Forelimb muscle (tissue), 1 donor: ENCODE data around the gene FAM32A. TPM values are rescaled to one million over a fixed set of nuclear protein-coding genes. Genes with fewer than 3 reads are reported as not detected.

ENCODE experiments used
- DNase-seq: peaks from one replicate; pipeline ENCODE4 v3.0.0-alpha.2; 2013; ENCODE audit warnings: low read depth
- polyA plus RNA-seq: library from polyadenylated mRNA; unstranded; fragments of 120-200 nt; gene quantifications from one replicate; pipeline ENCODE4 v1.2.1, GENCODE V29; 2013; ENCODE audit not compliant: insufficient read length

FAM32A gene
- polyA plus RNA-seq = 63.2 TPM

- peak; percentile 97 for DNase-seq
Observed at GRCh38 chr19:16185123-16185767, at the start of gene FAM32A. Gene FAM32A, plus strand, starts transcription at chr19:16185410. Its CDS starts 33 bp downstream, at chr19:16185443.

DNA sequence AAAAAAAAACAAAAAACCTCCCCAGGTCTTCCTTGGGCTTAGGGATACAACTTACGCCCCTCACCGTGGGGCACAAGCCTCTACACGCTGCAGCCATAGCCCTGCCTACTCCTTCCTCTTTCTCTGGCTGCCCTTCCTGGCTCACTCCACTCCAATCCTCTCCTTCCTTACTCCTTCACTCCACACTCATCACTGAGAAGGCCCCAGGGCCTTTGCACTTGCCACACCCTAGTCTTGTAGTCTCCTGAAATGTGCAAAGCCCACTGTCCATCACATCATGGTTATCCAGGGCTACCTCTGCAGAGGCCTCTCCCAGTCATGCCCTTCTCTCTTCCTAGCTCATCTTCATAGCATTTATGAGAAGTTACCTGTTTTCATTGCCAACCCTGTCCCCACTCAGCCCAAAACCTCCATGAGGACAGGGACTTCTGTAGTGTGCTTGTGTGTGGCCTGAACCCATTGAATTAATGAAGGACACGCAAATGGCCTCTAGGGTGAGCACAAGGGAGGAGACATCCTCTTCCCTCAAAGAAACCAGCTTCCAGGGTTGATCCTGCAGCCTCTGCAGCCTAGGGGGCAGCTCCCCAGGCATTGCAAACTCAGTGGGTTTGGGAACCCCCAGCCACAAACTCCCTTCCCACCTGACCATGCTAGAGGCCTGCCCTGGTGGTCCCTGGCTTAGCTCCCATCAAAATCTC, 49.6 kb upstream of the FAM32A start:
- DNase-seq = no peak

DNA sequence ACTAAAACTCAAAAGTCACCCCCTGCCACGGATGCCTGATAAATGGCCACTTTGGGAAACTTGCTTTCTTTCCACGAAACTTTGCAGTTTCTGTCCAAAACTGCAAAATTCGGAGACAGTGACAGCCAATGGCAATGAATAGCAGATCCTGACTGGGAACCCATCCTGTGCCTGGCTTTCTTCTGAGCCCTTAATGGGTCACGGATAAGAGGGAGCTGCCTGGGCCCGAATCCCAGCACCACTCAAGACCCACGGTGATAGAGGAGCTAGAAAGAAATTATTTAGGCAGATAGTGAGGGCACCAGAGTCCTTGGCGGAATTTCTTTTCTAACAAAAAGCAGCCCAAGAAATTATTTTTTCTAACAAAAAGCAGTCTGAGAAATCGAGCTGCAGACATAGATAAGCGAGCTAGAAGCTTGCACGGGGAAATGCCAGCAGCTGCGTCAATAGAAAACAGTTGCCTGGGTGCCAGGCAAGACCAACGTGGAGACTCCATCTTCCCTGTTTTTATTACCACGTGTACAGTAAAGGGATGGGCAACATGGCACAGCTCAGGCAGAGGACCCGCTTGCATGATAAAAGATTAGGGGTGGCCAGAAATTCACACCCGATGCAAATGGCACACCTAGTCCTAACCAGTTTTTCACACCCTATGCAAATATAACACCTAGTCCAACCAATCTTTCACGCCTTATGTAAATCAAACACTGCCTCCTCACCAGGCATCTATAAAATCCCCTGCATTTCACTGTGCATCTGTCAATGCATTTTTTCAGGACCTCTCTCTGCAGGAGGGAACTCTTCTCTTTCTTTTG, 48.8 kb upstream of the FAM32A start:
- no peak for DNase-seq

DNA sequence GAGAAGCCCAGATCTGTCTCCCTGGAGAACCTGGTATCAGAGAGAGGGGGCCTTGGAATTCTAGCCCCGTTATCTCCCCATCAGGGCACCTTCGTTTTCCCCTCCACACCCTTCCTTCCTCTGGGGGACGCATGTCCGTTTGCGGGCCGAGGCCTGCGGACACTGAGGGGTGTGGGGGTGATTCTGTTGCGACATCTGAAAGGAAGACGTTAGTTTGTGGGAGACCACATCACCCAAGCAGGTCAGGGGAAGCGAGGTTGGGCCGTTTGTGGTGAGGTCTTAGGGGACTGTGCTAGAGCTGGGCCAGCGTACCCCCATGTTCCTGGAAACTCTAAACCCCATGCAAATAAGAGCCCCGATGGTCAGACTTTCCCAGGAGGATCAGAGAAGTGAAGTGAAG, 45.5 kb upstream of the FAM32A start:
- no peak for DNase-seq

- no peak for DNase-seq
Observed at GRCh38 chr19:16141043-16141442, 44.2 kb upstream of the FAM32A start.

DNA sequence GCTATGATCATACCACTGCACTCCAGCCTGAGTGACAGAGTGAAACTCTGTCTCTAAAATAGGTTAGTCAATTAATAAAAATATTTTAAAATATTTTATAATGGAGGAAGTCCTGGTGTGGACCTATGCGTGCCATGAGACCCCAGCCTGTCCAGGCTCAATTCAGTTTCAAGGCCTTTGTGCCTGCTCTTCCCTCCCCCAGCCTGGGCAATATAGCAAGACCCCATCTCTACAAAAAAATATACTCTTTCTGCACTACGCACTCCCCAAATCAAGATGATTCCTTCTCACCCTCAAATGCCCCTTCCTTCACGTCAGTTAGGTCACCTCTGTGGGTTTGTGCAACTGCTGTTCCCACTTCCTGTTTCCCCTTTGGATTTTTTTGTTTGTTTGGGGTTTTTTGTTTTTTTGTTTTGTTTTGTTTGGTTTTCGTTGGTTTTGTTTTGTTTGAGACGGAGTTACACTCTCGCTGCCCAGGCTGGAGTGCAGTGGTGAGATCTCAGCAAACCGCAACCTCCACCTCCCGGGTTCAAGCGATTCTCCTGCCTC, 43.1 kb upstream of the FAM32A start:
- DNase-seq = no peak

DNA sequence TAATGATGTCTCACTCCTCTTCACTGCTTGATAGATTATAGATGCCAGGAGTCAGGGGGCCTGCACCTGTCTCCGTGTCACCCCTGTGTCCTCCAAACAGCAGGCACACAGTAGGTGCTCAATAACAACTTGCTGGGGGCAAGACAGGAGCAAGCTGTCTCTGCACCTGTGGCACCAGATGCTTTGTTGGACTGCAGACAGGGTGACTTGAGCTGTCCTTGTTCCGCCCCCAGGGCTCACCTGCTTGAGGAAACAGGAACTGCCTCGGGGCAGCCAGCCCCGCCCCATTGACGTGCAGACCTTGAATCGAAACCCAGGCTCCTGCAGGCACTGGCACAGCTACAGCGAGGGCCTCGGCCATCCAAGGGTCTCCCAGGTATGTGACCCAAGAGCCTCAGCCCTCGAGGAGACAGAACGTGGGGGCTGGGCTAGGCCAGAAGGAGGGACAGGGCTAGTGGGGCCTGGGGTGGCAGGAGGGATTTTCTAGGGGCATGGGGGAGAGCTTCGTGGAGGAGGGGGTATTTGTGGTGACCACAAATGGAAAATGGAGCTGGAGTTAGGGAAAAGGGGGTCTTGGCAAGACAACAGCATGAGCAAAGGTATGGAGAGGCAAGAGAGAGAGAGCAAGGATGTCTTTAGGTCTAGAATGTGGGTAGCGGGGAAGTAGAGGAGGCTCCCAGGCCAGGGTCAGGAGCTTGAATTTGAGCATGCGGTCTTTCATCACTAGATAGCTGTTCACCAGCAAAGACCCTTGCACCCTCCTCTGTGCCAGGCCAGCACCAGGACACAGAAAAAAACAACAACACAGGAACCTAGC, 41.6 kb upstream of the FAM32A start, which contains the start of gene HSH2D:
TSS of gene HSH2D (plus strand) at position 287 of the 817 bp plus-strand sequence. CDS start 5,066 bp downstream, outside the sequence.
- DNase-seq = no peak

GRCh38 chr19:16144216-16144581, 41.0 kb upstream of the FAM32A start:
- DNase-seq = no peak

GRCh38 chr19:16146112-16146511, 39.1 kb upstream of the FAM32A start:
- no peak for DNase-seq

DNA sequence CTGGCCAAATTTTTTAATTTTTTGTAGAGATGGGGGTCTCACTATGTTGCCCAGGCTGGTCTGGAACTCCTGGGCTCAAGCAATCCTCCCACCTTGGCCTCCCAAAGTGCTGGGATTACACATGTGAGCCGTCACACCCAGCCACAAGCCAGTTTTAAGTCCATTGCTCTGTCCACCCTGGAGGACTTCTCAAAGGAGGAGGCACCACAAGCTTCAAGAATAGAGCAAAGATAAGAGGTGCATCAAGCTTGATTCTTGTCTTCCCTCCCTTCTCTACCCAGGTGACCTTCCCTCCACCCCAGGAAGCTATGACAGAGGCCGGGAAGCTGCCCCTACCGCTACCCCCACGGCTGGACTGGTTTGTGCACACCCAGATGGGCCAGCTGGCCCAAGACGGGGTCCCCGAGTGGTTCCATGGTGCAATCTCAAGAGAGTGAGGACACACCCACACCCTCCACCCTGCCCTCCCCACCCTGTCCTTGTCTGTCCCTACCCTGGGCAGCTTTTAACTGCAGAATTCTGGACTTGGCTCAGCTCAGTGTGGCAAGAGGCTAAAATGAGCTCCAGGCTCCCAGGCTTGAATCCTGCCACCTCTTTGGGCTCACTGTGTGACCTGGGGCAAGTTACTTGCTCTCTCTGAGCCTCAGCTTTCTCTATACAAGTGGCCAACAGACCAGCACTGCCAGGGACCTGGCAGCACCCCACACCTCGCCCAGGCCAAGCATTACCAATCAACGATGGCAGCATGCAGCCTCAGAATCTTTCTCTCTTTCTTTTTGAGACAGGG, 36.6 kb upstream of the FAM32A start:
- no peak for DNase-seq

- no peak for DNase-seq
Observed at GRCh38 chr19:16153582-16154336, 31.5 kb upstream of the FAM32A start.

GRCh38 chr19:16154557-16154956, 30.7 kb upstream of the FAM32A start:
- no peak for DNase-seq

GRCh38 chr19:16155128-16155527, 30.1 kb upstream of the FAM32A start:
- no peak for DNase-seq

GRCh38 chr19:16156904-16157303, 28.3 kb upstream of the FAM32A start:
- no peak for DNase-seq

GRCh38 chr19:16157601-16158000, 27.6 kb upstream of the FAM32A start:
- no peak for DNase-seq

DNA sequence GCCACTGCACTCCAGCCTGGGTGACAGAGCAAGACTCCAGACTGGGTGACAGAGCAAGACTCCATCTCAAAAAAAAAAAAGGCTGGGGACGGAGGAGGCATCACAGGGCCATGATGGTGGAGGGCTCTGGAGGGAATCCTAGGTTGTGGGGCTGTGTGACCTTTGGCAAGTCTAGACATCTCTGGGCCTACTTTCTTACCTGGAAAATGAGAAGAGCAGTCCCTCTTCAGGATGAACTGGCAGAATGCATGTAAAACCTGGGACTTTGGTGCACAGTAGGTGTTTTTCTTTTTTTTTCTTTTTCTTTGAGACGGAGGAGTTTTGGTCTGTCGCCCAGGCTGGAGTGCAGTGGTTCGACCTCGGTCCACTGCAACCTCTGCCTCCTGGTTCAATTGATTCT, 25.6 kb upstream of the FAM32A start:
- DNase-seq = no peak

DNA sequence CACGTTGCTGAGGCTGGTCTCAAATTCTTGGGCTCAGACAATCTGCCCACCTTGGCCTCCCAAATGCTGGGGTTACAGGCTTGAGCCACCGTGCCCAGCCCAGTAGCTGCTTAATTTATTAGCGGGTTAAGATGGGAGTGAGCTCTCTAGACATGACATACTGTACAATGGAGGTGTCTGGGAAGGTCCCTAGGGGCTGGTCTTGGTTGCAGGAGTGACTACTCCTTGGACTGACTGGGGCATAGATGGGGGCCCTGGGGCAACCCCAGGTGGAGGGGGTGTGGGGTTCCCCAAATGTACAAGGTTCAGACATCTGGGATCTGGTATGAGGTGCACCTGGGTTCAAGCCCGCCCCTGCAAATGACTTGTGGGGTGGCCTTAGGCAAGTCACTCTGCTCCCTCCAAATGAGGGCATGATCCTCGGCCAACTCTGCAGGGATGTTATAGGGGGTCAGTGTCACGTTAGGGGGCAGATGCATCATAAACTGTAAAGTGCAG, 24.7 kb upstream of the FAM32A start:
- DNase-seq = no peak

- no peak for DNase-seq
Observed at GRCh38 chr19:16160943-16161560, 24.2 kb upstream of the FAM32A start.

DNA sequence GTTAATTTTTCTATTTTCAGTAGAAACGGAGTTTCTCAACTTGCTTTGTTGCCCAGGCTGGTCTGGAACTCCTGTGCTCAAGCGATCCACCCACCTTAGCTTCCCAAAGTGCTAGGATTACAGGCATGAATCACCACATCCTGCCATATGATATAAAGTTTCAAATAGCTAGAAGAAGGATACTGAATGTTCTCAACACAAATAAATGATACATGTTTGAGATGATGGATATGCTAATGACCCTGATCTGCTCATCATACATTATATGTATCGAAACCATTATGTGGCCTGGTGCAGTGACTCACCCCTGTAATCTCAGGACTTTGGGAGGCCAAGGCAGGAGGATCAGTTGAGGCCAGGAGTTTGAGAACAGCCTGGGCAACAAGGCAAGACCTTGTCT, 23.4 kb upstream of the FAM32A start:
- DNase-seq = no peak
